H9 (cell line): ENCODE measurements around the gene SGSM2. TPM values are rescaled to one million over a fixed set of nuclear protein-coding genes. Genes with fewer than 3 reads are reported as not detected.

Source experiments
- DNase-seq: peaks from one replicate; pipeline ENCODE4 v3.0.0-alpha.2; 2017
- H2AFZ ChIP-seq: one replicate; pipeline ENCODE4 v1.6.1; 2013; ENCODE audit warnings: mild to moderate bottlenecking, low read length, control low read depth, moderate library complexity
- H2AK5ac ChIP-seq: 2 replicates; pipeline ENCODE4 v1.6.1; 2013; ENCODE audit warnings: low read length, control low read depth, mixed read lengths; ENCODE audit not compliant: insufficient read length
- H2BK120ac ChIP-seq: one replicate; pipeline ENCODE4 v1.6.1; 2013; ENCODE audit warnings: low read depth, mild to moderate bottlenecking, low read length, control low read depth, inconsistent platforms; ENCODE audit not compliant: poor library complexity, severe bottlenecking
- H2BK12ac ChIP-seq: 2 replicates; pipeline ENCODE4 v1.6.1; 2013; ENCODE audit warnings: low read length, control low read depth, mixed read lengths, low read depth; ENCODE audit not compliant: insufficient read length
- H2BK15ac ChIP-seq: 2 replicates; pipeline ENCODE4 v1.6.1; 2013; ENCODE audit warnings: low read depth, low read length, control low read depth
- H2BK20ac ChIP-seq: one replicate; pipeline ENCODE4 v1.6.1; 2013; ENCODE audit warnings: low read depth, mild to moderate bottlenecking, low read length, control low read depth, inconsistent platforms; ENCODE audit not compliant: poor library complexity, severe bottlenecking
- H2BK5ac ChIP-seq: 2 replicates; pipeline ENCODE4 v1.6.1; 2013; ENCODE audit warnings: low read length, control low read depth, mixed read lengths; ENCODE audit not compliant: insufficient read length
- H3K14ac ChIP-seq: 2 replicates; pipeline ENCODE4 v1.6.1; 2013; ENCODE audit warnings: low read length, control low read depth; ENCODE audit not compliant: insufficient read depth
- H3K18ac ChIP-seq: 2 replicates; pipeline ENCODE4 v1.6.1; 2013; ENCODE audit warnings: low read depth, mild to moderate bottlenecking, mixed read lengths, low read length, control low read depth; ENCODE audit not compliant: insufficient read length
- H3K23ac ChIP-seq: 2 replicates; pipeline ENCODE4 v1.6.1; 2013; ENCODE audit warnings: low read length, control low read depth, mixed read lengths, low read depth; ENCODE audit not compliant: insufficient read length
- H3K23me2 ChIP-seq: 2 replicates; pipeline ENCODE4 v1.6.1; 2013; ENCODE audit warnings: low read depth, mild to moderate bottlenecking, mixed read lengths, low read length, control low read depth; ENCODE audit not compliant: insufficient read length, poor library complexity, severe bottlenecking
- H3K27ac ChIP-seq: 2 replicates; pipeline ENCODE4 v1.5.1; 2013; ENCODE audit warnings: low read length, control low read depth, mixed read lengths, low read depth; ENCODE audit not compliant: insufficient read length
- H3K27me3 ChIP-seq: 2 replicates; pipeline ENCODE4 v1.6.1; 2013; ENCODE audit warnings: low read length, control low read depth, inconsistent platforms; ENCODE audit not compliant: insufficient read depth
- H3K4ac ChIP-seq: 2 replicates; pipeline ENCODE4 v1.6.1; 2013; ENCODE audit warnings: low read depth, mild to moderate bottlenecking, control low read depth, inconsistent platforms, low read length, moderate library complexity
- H3K4me1 ChIP-seq: 2 replicates; pipeline ENCODE4 v1.6.1; 2013; ENCODE audit warnings: low read length, control low read depth, inconsistent platforms; ENCODE audit not compliant: insufficient read depth
- H3K4me2 ChIP-seq: 2 replicates; pipeline ENCODE4 v1.6.1; 2013; ENCODE audit warnings: low read length, control low read depth, mixed read lengths; ENCODE audit not compliant: insufficient read length, insufficient read depth
- H3K56ac ChIP-seq: 2 replicates; pipeline ENCODE4 v1.6.1; 2013; ENCODE audit warnings: low read depth, mild to moderate bottlenecking, mixed read lengths, low read length, control low read depth; ENCODE audit not compliant: insufficient read length
- H3K79me1 ChIP-seq: 2 replicates; pipeline ENCODE4 v1.6.1; 2013; ENCODE audit warnings: low read depth, mild to moderate bottlenecking, moderate library complexity, low read length, control low read depth, inconsistent platforms; ENCODE audit not compliant: insufficient read depth, poor library complexity, severe bottlenecking
- H3K79me2 ChIP-seq: 2 replicates; pipeline ENCODE4 v1.6.1; 2013; ENCODE audit warnings: low read length, control low read depth, inconsistent platforms; ENCODE audit not compliant: insufficient read depth
- H3K9ac ChIP-seq: 2 replicates; pipeline ENCODE4 v1.6.1; 2013; ENCODE audit warnings: low read length, control low read depth, mixed read lengths; ENCODE audit not compliant: insufficient read length; ENCODE audit errors: extremely low read depth
- H3K9me3 ChIP-seq: one replicate; pipeline ENCODE4 v1.6.1; 2013; ENCODE audit warnings: low read depth, low read length, inconsistent platforms; ENCODE audit not compliant: control insufficient read depth
- H3T11ph ChIP-seq: one replicate; pipeline ENCODE4 v1.6.1; 2013; ENCODE audit warnings: mild to moderate bottlenecking, low read length, control low read depth, inconsistent platforms
- H4K20me1 ChIP-seq: one replicate; pipeline ENCODE4 v1.6.1; 2013; ENCODE audit not compliant: control insufficient read depth, insufficient read length, insufficient read depth
- H4K5ac ChIP-seq: 2 replicates; pipeline ENCODE4 v1.6.1; 2013; ENCODE audit warnings: low read depth, mild to moderate bottlenecking, mixed read lengths, low read length, control low read depth; ENCODE audit not compliant: insufficient read length
- H4K8ac ChIP-seq: replicated peaks from 2 replicates; pipeline ENCODE4 v1.6.1; 2013; ENCODE audit warnings: low read length, control low read depth, mixed read lengths, low read depth; ENCODE audit not compliant: insufficient read length
- H4K91ac ChIP-seq: 2 replicates; pipeline ENCODE4 v1.6.1; 2013; ENCODE audit warnings: low read depth, mild to moderate bottlenecking, moderate library complexity, mixed read lengths, low read length, control low read depth; ENCODE audit not compliant: insufficient read length
- H3K27ac Mint-ChIP-seq, 3 experiments: 2 replicates in 2 of 3; 3 replicates in 1 of 3; pipeline ENCODE4 v1.8.0; 2020 to 2021; ENCODE audit warnings: mixed read lengths in 3 of 3, mild to moderate bottlenecking in 1 of 3, moderate library complexity in 1 of 3
- H3K27me3 Mint-ChIP-seq: 2 replicates; pipeline ENCODE4 v1.8.0; 2021; ENCODE audit warnings: low read depth, mild to moderate bottlenecking, moderate library complexity, mixed read lengths
- H3K36me3 Mint-ChIP-seq, 3 experiments: 2 replicates in 2 of 3; 3 replicates in 1 of 3; pipeline ENCODE4 v1.8.0; 2020 to 2021; ENCODE audit warnings: low read depth in 3 of 3, mixed read lengths in 3 of 3; ENCODE audit not compliant: insufficient read depth in 1 of 3
- H3K4me1 Mint-ChIP-seq, 2 experiments: 2 replicates each; pipeline ENCODE4 v1.8.0; 2020; ENCODE audit warnings: mixed read lengths in 2 of 2
- H3K4me3 Mint-ChIP-seq, 2 experiments: 2 replicates in 1 of 2; 3 replicates in 1 of 2; pipeline ENCODE4 v1.8.0; 2020 to 2021; ENCODE audit warnings: mild to moderate bottlenecking in 2 of 2, mixed read lengths in 2 of 2, moderate library complexity in 1 of 2
- H3K9me3 Mint-ChIP-seq, 2 experiments: 2 replicates in 1 of 2; 3 replicates in 1 of 2; pipeline ENCODE4 v1.8.0; 2020; ENCODE audit warnings: mild to moderate bottlenecking in 2 of 2, mixed read lengths in 2 of 2, moderate library complexity in 1 of 2
- CTCF ChIP-seq: fragments of 200-600 bp; sonication (generic); conservative IDR thresholded peaks from 3 replicates; pipeline ENCODE4 v1.8.0; 2021; ENCODE audit warnings: antibody characterized with exemption, mild to moderate bottlenecking
- WGBS: extraction: QIAGEN DNeasy Blood & Tissue Kit; methylation state at CpG from one replicate; pipeline ENCODE4 v1.1.7; 2013; ENCODE audit warnings: missing lambda C conversion rate, low lambda C conversion rate, mixed read lengths; ENCODE audit not compliant: insufficient read length; ENCODE audit errors: extremely low coverage; 5-methylcytosine and 5-hydroxymethylcytosine counted together
- total RNA-seq: library from RNA; stranded (reverse); gene quantifications from 2 replicates; pipeline ENCODE4 v1.2.1, GENCODE V29; 2021

The SGSM2 gene
- total RNA-seq, 1 experiment from 2014 or later: 45.6 TPM

- H3K79me1 ChIP-seq: no peaks in the 10 kb centered on the region
- no peak overlapping the region for H3K27ac ChIP-seq
- Mint-ChIP-seq H3K27me3 (no peaks in the 10 kb centered on the region), H3K4me3 (no peak overlapping the region), H3K9me3 (no peaks in the 10 kb centered on the region), H3K4me1 (peaks cover 6% of the 10 kb centered on the region in 2 experiments; a peak in 3 of 4 replicates), H3K36me3 (peaks cover 22 to 51% (median 45%) of the 10 kb centered on the region in 3 experiments), H3K27ac (no peak overlapping the region)
- H4K5ac ChIP-seq: no peak overlapping the region
- no peak overlapping the region for H3K4ac ChIP-seq
- no peak overlapping the region for H2BK120ac ChIP-seq
- no peak overlapping the region for H4K8ac ChIP-seq
- no peaks in the 10 kb centered on the region for H3K4me1 ChIP-seq
- no peaks in the 10 kb centered on the region for H3K27me3 ChIP-seq
- no peak overlapping the region for H2AK5ac ChIP-seq
- H3K4me2 ChIP-seq: no peak overlapping the region
- no peaks in the 10 kb centered on the region for H3K23me2 ChIP-seq
- no peaks in the 10 kb centered on the region for H3K79me2 ChIP-seq
- no peak overlapping the region for H3K9ac ChIP-seq
- H2BK12ac ChIP-seq: no peak overlapping the region
- no peak overlapping the region for H3K14ac ChIP-seq
- no peak overlapping the region for H2BK15ac ChIP-seq
- WGBS: no CpG with 5 or more reads among the region's 6 CpGs
- no peak overlapping the region for H2BK20ac ChIP-seq
- H2AFZ ChIP-seq: no peak overlapping the region
- H4K20me1 ChIP-seq: no peaks in the 10 kb centered on the region
- H3K18ac ChIP-seq: no peak overlapping the region
- TF ChIP-seq CTCF: no peak
- no peak overlapping the region for H3K23ac ChIP-seq
- H3T11ph ChIP-seq: no peak overlapping the region
- H3K56ac ChIP-seq: no peak overlapping the region
- DNase-seq: no peak
- H3K9me3 ChIP-seq: no peaks in the 10 kb centered on the region
- H4K91ac ChIP-seq: no peak overlapping the region
- no peak overlapping the region for H2BK5ac ChIP-seq
Measured at GRCh38 chr17:2419486-2419885, 82.2 kb downstream of the SGSM2 start.
